ENCODE measurements around the gene AUNIP.

AUNIP gene

GRCh38 chr1:25810341-25811299 lies 48.6 kb downstream of the AUNIP start:
- TF ChIP-seq CTCF (IDR thresholded peaks at IDR 0.05; ENCODE audit: borderline replicate concordance, extremely low read depth, low read length, poor library complexity, severe bottlenecking) (peak; percentile 98), EZH2 (IDR thresholded peaks at IDR 0.05; ENCODE audit: borderline replicate concordance, low read depth, low read length, severe bottlenecking) (no peak)
- Histone ChIP-seq H3K4me2 (ENCODE audit: insufficient read depth, low read length) (no peak overlapping the region), H3K9me3 (ENCODE audit: insufficient read depth, low read length, severe bottlenecking) (no peaks in the 10 kb centered on the region), H3K27me3 (ENCODE audit: insufficient read depth, low read length, poor library complexity) (no peaks in the 10 kb centered on the region), H4K20me1 (ENCODE audit: insufficient read depth, low read length) (peaks cover 8% of the 10 kb centered on the region), H3K36me3 (ENCODE audit: insufficient read depth, low read length) (no peaks in the 10 kb centered on the region), H2AFZ (ENCODE audit: low read depth, low read length) (peak overlapping the region; percentile 68; the same call in 1 of the 2 replicates), H3K79me2 (ENCODE audit: insufficient read depth, low read length) (no peaks in the 10 kb centered on the region), H3K4me1 (ENCODE audit: insufficient read depth, low read length) (peaks cover 3% of the 10 kb centered on the region), H3K27ac (ENCODE audit: low read length) (no peak overlapping the region), H3K4me3 (ENCODE audit: low read depth in 1 of 2, low read length in 2 of 2) (no peak overlapping the region), H3K9ac (ENCODE audit: low read depth, low read length) (0 out of 2 replicates have a peak overlapping the region, but pooled peaks have one; percentile 12)
- ATAC-seq (ENCODE audit: insufficient read depth, low read depth) (peak; percentile 90), DNase-seq (peak; percentile 78)

- ATAC-seq (ENCODE audit: insufficient read depth, low read depth) (no peak), DNase-seq (no peak)
- H3K79me2 ChIP-seq (ENCODE audit: insufficient read depth, low read length), result no peaks in the 10 kb centered on the region
- H3K9me3 ChIP-seq (ENCODE audit: insufficient read depth, low read length, severe bottlenecking), result no peaks in the 10 kb centered on the region
- no peak overlapping the region for H3K27ac ChIP-seq (ENCODE audit: low read length)
- H3K4me2 ChIP-seq (ENCODE audit: insufficient read depth, low read length), result no peak overlapping the region
- no peaks in the 10 kb centered on the region for H3K27me3 ChIP-seq (ENCODE audit: insufficient read depth, low read length, poor library complexity)
- H3K4me3 ChIP-seq (ENCODE audit: low read depth in 1 of 2, low read length in 2 of 2), result no peak overlapping the region
- H3K4me1 ChIP-seq (ENCODE audit: insufficient read depth, low read length), result peaks cover 3% of the 10 kb centered on the region
- H4K20me1 ChIP-seq (ENCODE audit: insufficient read depth, low read length), result peaks cover 8% of the 10 kb centered on the region
- no peak overlapping the region for H3K9ac ChIP-seq (ENCODE audit: low read depth, low read length)
- TF ChIP-seq CTCF (IDR thresholded peaks at IDR 0.05; ENCODE audit: borderline replicate concordance, extremely low read depth, low read length, poor library complexity, severe bottlenecking), result no peak
- TF ChIP-seq EZH2 (IDR thresholded peaks at IDR 0.05; ENCODE audit: borderline replicate concordance, low read depth, low read length, severe bottlenecking), result no peak
- H2AFZ ChIP-seq (ENCODE audit: low read depth, low read length), result no peak overlapping the region
- H3K36me3 ChIP-seq (ENCODE audit: insufficient read depth, low read length), result no peaks in the 10 kb centered on the region
Observed at GRCh38 chr1:25809929-25810328, 49.3 kb downstream of the AUNIP start.

GRCh38 chr1:25809283-25809926 lies 49.9 kb downstream of the AUNIP start:
- no peak for DNase-seq
- H4K20me1 ChIP-seq (ENCODE audit: insufficient read depth, low read length), result peaks cover 8% of the 10 kb centered on the region

More at GRCh38 chr1:25809283-25809926, 49.9 kb downstream of the AUNIP start:
- Histone ChIP-seq H3K9me3 (ENCODE audit: insufficient read depth, low read length, severe bottlenecking) (no peaks in the 10 kb centered on the region), H2AFZ (ENCODE audit: low read depth, low read length) (no peak overlapping the region), H3K36me3 (ENCODE audit: insufficient read depth, low read length) (no peaks in the 10 kb centered on the region), H3K4me2 (ENCODE audit: insufficient read depth, low read length) (no peak overlapping the region), H3K27me3 (ENCODE audit: insufficient read depth, low read length, poor library complexity) (no peaks in the 10 kb centered on the region), H3K4me3 (ENCODE audit: low read depth in 1 of 2, low read length in 2 of 2) (no peak overlapping the region), H3K9ac (ENCODE audit: low read depth, low read length) (no peak overlapping the region), H3K79me2 (ENCODE audit: insufficient read depth, low read length) (no peaks in the 10 kb centered on the region), H3K4me1 (ENCODE audit: insufficient read depth, low read length) (peaks cover 3% of the 10 kb centered on the region), H3K27ac (ENCODE audit: low read length) (no peak overlapping the region)
- TF ChIP-seq EZH2 (IDR thresholded peaks at IDR 0.05; ENCODE audit: borderline replicate concordance, low read depth, low read length, severe bottlenecking) (no peak), CTCF (IDR thresholded peaks at IDR 0.05; ENCODE audit: borderline replicate concordance, extremely low read depth, low read length, poor library complexity, severe bottlenecking) (no peak)
- ATAC-seq (ENCODE audit: insufficient read depth, low read depth), result no peak
